ENCODE measurements around the gene NYAP1.
"Not testable (repeated sequence)": the region's sequence is repeated elsewhere in the genome, so short reads cannot be mapped to it uniquely, and the experiment has no call there.

NYAP1 gene

DNA sequence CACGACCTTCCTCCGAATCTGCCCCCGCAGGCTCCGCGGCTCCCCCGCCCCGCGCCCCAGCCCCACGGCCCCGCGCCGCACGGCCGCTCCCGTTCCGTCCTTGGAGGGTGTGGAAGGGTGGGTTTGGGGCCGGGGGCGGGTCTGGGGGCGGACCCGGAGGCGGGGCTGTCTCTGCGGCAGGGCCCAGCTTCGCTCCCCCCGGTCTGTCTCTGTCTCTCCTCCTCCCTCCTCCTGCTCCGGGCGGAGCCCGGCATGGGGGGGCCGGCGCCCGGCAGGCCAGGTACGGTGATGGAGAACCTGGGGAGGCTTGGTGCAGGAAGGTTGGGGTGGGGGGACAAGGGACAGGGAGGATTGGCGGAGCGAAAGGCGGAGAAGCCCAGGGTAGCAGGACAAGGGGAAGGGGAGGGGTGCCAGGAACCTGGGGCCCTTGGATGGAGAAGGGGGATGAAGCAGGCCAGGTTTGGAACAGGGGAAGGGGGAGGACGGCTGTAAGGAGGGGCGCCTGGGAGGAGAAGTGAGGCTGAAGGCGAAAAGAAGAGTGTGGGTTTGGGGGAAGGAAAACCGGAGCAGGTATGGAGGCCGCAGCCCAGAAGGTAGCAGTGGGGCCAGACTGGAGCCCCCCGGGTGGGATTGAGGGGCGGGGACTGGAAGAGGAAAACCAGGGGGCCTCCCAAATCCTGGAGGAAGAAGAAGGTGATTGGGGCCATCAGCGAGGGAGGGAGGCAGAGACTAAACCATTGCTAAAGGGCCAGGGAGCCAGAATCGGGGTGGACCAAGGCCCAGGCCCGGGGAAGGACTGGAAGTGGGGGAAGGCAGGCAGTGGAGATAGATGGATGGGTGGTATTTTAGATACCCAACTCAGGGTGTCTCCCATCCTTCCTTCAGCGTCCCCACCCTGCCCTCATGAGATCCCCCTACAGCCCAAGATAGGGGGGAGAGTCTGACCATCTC is at the start of gene NYAP1:
Gene NYAP1, plus strand, starts transcription at position 206 of the 951 bp plus-strand sequence. CDS start 1,385 bp downstream, outside the sequence.
- DNase-seq, result peak; percentile 77

GRCh38 chr7:100434297-100435144 is 49.2 kb upstream of the NYAP1 start:
- no peak for DNase-seq

GRCh38 chr7:100435401-100436304 is 48.1 kb upstream of the NYAP1 start:
- DNase-seq, result peak; percentile 61

DNA sequence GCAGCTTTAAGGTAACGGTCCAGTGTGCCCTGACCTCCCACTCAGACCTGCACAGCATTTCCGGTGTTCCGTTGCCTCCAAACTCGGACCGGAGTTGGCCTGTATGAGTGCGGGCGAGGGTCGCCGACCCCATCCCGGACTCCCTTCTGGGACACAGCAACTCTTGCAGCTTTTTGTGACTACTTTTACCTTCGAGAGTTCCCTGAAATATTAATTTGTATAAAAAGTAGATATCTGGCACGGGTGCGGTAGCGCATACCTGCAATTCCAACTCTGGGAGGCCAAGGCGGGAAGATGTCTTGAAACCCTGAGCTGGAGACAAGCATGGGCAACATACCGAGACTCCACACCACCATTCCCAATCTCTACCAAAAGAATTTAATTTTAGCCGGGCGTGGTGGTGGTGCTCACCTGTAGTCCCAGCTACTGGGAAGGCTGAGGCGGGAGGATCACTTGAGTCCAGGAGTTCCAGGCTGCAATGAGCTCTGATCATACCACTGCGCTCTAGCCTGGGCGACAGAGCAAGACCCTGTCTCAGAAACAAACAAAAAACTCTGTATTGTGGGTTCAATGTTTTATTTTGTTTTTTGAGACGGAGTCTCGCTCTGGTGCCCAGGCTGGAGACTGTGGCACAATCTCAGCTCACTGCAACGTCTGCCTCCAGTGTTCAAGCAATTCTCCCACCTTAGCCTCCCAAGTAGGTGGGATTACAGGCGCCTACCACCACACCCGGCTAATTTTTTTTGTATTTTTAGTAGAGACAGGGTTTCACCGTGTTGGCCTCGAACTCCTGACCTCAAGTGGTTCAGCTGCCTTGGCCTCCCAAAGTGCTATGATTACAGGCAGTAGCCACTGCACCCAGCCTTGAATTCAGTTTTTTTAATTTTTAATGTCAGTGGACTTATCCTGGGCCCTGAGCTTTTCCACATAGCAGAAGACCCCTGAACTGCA is 46.3 kb upstream of the NYAP1 start:
- no peak for DNase-seq

- no peak for DNase-seq
Measured at GRCh38 chr7:100438172-100438571, 45.6 kb upstream of the NYAP1 start.

DNA sequence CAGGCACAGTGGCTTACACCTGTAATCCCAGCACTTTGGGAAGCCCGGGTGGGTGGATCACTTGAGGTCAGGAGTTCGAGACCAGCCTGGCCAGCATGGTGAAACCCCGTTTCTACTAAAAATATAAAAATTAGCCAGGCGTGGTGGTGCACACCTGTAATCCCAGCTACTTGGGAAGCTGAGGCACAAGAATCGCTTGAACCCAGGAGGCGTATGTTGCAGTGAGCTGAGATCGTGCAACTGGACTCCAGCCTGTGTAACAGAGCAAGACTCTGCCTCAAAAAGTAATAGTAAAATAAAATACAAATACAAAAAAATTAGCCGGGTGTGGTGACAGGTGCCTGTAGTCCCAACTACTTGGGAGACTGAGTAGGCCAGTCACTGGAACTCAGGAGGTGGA is 45.0 kb upstream of the NYAP1 start:
- DNase-seq, result not testable (repeated sequence)

- not testable (repeated sequence) for DNase-seq
Measured at GRCh38 chr7:100439244-100439643, 44.5 kb upstream of the NYAP1 start.

GRCh38 chr7:100441641-100442535 is 41.8 kb upstream of the NYAP1 start:
- no peak for DNase-seq

DNA sequence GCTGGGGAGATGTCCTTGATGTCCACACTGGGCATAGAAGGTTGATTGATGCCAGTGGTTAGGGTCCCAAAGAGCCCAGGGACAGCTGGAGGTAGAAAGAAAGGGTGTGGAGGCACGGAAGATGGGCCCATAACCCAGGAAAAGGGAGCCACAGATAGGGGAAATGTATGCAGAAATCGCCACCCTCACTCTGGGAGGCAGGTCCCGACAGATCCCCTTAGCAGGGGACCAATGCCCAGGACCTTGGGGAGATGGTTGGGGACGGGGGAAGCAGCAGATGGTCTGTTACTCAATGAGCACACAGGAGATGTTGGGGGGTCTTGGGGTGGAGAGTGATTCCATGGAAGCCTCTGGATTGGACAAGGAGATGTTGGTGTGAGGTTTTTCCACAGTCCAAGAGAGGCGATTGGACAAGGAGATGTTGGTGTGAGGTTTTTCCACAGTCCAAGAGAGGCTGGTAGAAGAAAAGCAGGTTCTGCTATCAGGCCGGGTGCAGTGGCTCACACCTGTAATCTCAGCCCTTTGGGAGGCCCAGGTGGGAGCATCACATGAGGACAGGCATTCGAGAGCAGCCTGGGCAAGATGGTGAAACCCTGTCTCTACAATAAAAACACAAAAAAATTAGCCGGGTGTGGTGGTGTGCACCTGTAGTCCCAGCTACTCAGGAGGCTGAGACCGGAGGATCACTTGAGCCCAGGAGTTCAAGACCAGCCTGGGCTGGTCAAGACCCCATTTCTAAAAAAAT is 40.5 kb upstream of the NYAP1 start:
- DNase-seq, result no peak

GRCh38 chr7:100444311-100445278 is 39.1 kb upstream of the NYAP1 start:
- DNase-seq, result peak; percentile 77

DNA sequence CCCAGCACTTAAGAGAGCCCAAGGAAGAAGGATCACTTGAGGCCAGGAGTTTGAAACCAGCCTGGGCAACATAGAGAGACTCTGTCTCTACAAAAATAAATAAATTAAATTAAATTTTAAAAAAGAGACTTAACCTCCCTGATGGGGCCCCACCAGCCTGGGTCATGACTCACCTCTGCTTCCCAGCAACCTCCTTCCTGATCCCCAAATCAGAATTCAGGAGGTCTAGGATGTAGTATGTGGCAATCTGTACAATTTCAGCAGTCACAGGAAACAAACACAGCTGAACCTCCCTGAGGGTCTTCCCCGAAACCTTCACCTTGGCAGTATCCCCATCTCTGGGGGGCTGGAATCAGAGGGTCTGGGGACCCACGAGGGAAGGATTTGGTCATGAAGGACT is 37.7 kb upstream of the NYAP1 start:
- DNase-seq, result no peak

DNA sequence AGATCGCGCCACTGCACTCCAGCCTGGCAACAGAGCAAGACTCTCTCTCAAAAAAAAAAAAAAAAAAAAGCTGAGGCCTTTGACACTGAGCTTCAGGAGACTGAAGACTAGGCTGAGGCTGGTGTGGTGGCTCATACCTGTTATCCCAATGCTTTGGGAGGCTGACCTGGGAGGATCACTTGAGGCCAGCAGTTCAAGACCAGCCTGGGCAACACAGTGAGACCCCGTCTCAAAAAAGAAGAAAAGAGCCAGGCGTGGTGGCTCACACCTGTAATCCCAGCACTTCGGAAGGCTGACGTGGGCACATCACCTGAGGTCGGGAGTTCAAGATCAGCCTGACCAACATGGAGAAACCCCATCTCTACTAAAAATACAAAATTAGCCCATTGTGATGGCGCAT is 36.4 kb upstream of the NYAP1 start:
- DNase-seq, result not testable (repeated sequence)

DNA sequence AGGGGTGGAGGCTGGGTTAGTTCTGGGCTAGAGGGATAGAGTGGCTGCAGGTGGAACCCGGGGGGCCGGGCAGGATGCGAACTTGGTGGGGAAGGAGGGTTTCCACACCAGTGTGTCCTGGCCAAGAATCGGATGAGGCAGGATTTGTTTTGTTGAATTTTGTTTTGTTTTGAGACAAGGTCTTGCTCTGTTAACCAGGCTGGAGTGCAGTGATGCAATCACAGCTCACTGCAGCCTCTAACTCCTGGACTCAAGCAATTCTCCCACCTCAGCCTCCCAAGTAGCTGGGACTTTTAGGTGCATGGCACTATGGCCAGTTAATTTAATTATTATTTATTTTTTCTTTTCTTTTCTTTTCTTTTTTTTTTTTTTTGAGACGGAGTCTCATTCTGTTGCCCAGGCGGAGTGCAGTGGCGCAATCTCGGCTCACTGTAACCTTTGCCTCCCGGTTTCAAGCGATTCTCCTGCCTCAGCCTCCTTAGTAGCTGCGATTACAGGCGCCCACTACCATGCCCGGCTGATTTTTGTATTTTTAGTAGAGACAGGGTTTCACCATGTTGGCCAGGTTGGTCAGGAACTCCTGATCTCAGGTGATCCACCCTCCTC is 34.4 kb upstream of the NYAP1 start:
- no peak for DNase-seq

DNA sequence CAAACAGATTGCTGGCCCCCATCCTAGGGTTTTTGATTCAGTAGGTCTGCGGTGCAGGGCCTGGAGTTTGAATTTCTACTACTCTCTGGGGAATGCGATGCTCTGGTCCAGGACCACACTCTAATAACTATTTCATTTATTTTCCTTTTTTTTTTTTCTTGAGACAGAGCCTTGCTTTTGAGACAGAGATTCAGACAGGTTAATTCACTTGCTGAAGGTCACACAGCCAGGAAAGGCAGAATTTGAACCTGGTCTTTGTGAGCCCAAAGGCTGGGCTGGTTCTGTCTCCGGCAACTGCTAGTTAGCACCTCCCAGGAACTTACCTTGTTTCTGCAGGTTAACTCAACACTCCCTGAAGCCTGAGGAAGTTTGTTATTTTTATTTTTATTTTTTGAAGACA is 31.2 kb upstream of the NYAP1 start:
- DNase-seq, result no peak

DNA sequence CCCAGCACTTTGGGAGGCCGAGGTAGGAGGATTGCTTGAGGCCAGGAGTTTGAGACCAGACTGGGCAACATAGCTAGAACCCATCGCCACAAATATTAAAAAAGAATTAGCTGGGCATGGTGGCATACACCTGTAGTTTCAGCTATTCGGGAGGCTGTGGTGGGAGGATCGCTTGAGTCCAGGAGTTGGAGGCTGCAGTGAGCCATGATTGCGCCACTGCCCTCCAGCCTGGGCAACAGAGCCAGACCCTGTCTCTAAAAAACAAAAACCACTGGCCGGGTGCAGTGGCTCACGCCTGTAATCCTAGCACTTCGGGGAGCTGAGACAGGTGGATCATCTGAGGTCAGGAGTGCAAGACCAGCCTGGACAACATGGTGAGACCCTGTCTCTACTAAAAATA is 29.9 kb upstream of the NYAP1 start:
- DNase-seq, result not testable (repeated sequence)

DNA sequence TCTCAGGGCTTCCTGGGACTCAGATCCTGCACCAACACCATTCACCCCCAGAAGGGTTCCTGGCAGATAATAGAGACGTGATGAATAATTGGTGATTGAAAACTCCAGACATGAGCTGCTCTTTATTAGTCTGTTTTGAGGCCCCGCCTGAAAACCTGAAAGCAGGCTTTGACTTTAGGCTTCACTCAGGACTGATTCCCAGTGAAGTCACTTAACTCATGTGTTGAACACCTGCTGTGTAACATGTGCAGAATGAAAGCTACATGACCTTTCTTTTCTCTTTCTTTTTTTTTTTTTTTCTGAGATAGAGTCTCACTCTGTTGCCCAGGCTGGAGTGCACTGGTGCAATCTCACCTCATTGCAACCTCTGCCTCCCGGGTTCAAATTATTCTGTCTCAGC is 28.5 kb upstream of the NYAP1 start:
- no peak for DNase-seq

- no peak for DNase-seq
Measured at GRCh38 chr7:100456562-100456961, 27.2 kb upstream of the NYAP1 start.

DNA sequence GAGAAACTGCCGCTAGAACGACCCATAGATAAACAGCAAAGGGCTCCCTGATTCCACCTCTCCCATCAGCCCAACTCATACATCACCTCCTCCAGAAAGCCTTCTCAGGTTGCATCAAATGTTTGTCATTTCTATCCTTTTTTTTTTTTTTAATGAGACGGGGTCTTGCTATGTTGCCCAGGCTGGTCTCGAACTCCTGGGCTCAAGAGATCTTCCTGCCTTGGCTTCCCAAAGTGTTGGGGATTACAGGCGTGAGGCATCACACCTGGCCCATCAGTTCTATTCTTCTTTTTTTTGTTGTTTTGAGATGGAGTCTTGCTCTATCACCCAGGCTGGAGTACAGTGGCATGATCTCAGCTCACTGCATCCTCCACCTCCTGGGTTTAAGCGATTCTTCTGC is 26.7 kb upstream of the NYAP1 start:
- DNase-seq, result no peak
